Kidney (tissue), 14 donors: ENCODE measurements around the gene TSKS. TPM values are rescaled to one million over a fixed set of nuclear protein-coding genes. Genes with fewer than 3 reads are reported as not detected.

Source experiments
- DNase-seq, 5 donors: peaks; one replicate each; pipeline ENCODE4 v3.0.0-alpha.2; 2013 to 2020
- FAIRE-seq: peaks from 2 replicates; lab custom pipeline; 2012; peaks lifted over from hg19 to GRCh38; lab: Jason Lieb, UNC
- H3K27ac ChIP-seq, 2 donors: one replicate each; pipeline ENCODE4 v1.7.0; 2013; ENCODE audit warnings: low read depth in 2 of 2, low read length in 2 of 2, inconsistent platforms in 1 of 2
- H3K27me3 ChIP-seq: one replicate; pipeline ENCODE4 v1.7.1; 2013; ENCODE audit warnings: low read length, inconsistent platforms; ENCODE audit not compliant: control insufficient read depth, insufficient read depth
- H3K36me3 ChIP-seq, 3 donors: one replicate each; pipeline versions ENCODE4 v1.7.0 to v1.7.1; 2013; ENCODE audit warnings: low read length in 3 of 3, control low read depth in 1 of 3, inconsistent platforms in 1 of 3; ENCODE audit not compliant: insufficient read depth in 3 of 3, control insufficient read depth in 2 of 3
- H3K4me1 ChIP-seq, 3 donors: one replicate each; pipeline versions ENCODE4 v1.7.0 to v1.7.1; 2013; ENCODE audit warnings: low read length in 3 of 3, inconsistent platforms in 1 of 3, low read depth in 1 of 3; ENCODE audit not compliant: control insufficient read depth in 2 of 3, insufficient read depth in 2 of 3
- H3K4me3 ChIP-seq, 3 donors: one replicate each; pipeline versions ENCODE4 v1.7.0 to v1.8.1; 2013; ENCODE audit warnings: low read length in 3 of 3, control low read depth in 1 of 3, inconsistent platforms in 1 of 3
- H3K9ac ChIP-seq, 3 donors: one replicate each; pipeline versions ENCODE4 v1.7.0 to v1.7.1; 2013; ENCODE audit warnings: low read length in 3 of 3, control low read depth in 1 of 3, inconsistent platforms in 1 of 3
- H3K9me3 ChIP-seq, 3 donors: one replicate each; pipeline versions ENCODE4 v1.7.0 to v1.7.1; 2013; ENCODE audit warnings: low read length in 3 of 3, control low read depth in 1 of 3, inconsistent platforms in 1 of 3; ENCODE audit not compliant: control insufficient read depth in 2 of 3, insufficient read depth in 1 of 3
- intact Hi-C: fragments of 100-400 bp; cut with DNase I; formaldehyde crosslinking; loops from one replicate; pipeline ENCODE4 v1.11.1; 2022
- polyA plus RNA-seq: library from polyadenylated mRNA; stranded (reverse); fragments of 350-450 nt; fragmentation: Illumina TruSeq; extraction: RNeasy Lipid Tissue Mini Kit (QIAGEN cat#74804); gene quantifications from one replicate; pipeline ENCODE4 v1.2.3, GENCODE V29; 2014; ENCODE audit warnings: low read depth, low replicate concordance; ENCODE audit not compliant: insufficient read depth
- total RNA-seq: library from RNA; stranded (reverse); fragmentation: NEBNext Ultra II Directional; extraction: Animal tissue kit (Norgen Biotek cat#: 25700); gene quantifications from one replicate; pipeline ENCODE4 v1.2.1, GENCODE V29; 2021
- TF ChIP-seq, protein P1 (sequence below): IDR thresholded peaks from 3 replicates; pipeline ENCODE4 v1.5.1; 2012; ENCODE audit warnings: mild to moderate bottlenecking, moderate library complexity, borderline replicate concordance; ENCODE audit not compliant: insufficient read depth; ENCODE audit errors: extremely low read depth
- donor health status: control.
- donor health status: control.
- donor health status: control.
- donor health status: control.
- donor health status: control.
- donor health status: DM: yes; HTN: yes; CAD: no.
- donor health status: Normal renal cell carcinoma (clear cell type).

TSKS gene
- total and polyA plus RNA-seq, 2 donors from 2014 or later, result 0.47 to 0.50 TPM

DNA sequence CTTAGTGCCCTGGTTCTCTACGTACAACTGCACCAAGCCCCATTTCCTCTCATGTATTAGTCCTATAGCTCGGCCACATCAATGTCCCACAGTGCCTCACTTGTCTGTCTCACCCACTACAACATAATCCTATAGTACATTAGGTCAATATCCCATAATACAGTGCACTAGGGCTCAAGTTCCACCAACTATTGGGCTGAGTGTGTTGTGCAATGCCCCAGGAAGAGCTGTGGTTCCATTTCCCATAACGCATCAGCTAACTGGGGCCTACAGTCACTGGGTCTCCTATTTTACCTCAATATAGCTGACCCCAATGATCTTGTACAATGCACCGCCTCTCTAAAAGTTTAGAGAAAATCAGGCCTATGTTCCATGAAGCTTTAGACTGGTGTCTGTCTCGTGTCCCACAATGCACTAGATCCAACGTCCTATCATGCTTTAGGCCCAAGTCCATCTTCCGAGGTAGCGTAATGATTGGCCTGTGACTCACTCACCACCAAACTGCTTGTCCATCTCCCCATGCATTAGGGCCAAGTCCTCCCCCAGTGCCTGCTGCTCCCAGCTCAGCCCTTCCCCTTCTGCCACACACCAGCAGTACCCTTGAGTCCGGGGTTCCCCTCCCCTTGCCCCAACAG lies 21.8 kb downstream of the TSKS start:
- intact Hi-C loops, result no loop called here
- Histone ChIP-seq H3K4me1 (no peaks in the 10 kb centered on the region), H3K27me3 (no peaks in the 10 kb centered on the region), H3K9ac (no peak overlapping the region), H3K9me3 (no peaks in the 10 kb centered on the region), H3K4me3 (no peak overlapping the region), H3K36me3 (no peaks in the 10 kb centered on the region), H3K27ac (no peak overlapping the region)
- no peak for DNase-seq
- no peak for FAIRE-seq
- TF ChIP-seq, protein P1, sequence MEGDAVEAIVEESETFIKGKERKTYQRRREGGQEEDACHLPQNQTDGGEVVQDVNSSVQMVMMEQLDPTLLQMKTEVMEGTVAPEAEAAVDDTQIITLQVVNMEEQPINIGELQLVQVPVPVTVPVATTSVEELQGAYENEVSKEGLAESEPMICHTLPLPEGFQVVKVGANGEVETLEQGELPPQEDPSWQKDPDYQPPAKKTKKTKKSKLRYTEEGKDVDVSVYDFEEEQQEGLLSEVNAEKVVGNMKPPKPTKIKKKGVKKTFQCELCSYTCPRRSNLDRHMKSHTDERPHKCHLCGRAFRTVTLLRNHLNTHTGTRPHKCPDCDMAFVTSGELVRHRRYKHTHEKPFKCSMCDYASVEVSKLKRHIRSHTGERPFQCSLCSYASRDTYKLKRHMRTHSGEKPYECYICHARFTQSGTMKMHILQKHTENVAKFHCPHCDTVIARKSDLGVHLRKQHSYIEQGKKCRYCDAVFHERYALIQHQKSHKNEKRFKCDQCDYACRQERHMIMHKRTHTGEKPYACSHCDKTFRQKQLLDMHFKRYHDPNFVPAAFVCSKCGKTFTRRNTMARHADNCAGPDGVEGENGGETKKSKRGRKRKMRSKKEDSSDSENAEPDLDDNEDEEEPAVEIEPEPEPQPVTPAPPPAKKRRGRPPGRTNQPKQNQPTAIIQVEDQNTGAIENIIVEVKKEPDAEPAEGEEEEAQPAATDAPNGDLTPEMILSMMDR, result no peak

DNA sequence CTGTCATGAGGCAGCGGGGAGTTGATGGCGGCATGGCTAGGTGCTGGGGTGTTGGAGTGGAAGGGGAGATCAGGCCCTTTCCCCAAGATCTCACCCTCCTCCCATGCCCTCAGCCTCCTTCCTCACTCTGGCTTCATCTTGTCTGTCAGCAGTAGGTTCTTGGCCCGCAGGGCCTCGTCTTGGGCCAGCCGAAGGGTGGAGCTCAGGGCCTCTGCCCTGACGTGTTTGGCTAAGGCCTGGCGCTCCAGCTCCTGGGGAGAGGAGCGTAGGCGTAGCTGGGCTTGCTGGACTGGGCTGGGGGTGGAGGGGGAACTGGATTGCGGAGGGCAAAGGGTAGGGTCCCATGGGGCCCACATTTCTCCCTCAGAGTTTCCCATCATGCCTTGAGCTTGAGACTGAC lies 23.2 kb downstream of the TSKS start:
- no peak for FAIRE-seq
- H3K4me3 ChIP-seq, result no peak overlapping the region
- no peak overlapping the region for H3K27ac ChIP-seq
- H3K27me3 ChIP-seq, result no peaks in the 10 kb centered on the region
- TF ChIP-seq, protein P1, result no peak
- H3K9me3 ChIP-seq, result no peaks in the 10 kb centered on the region
- no peaks in the 10 kb centered on the region for H3K36me3 ChIP-seq
- H3K4me1 ChIP-seq, result no peaks in the 10 kb centered on the region
- intact Hi-C loops, result no loop called here
- no peak overlapping the region for H3K9ac ChIP-seq
- no peak for DNase-seq

DNA sequence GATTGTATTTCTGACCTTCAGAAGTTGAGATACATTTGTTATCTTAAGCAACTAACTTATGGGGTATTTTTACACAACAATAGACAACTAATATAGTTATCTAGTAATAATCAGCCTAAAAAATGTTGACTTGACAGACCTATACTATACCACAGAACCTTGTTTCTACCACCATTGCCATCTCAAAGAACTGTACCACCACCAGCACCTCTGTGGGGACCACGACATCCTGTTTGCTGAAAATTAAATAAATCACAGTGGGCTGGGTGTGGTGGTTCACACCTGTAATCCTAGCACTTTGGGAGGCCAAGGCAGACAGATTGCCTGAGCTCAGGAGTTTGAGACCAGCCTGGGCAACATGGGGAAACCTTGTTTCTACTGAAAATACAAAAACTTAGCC lies 24.0 kb downstream of the TSKS start:
- TF ChIP-seq, protein P1, result no peak
- no peak for FAIRE-seq

DNA sequence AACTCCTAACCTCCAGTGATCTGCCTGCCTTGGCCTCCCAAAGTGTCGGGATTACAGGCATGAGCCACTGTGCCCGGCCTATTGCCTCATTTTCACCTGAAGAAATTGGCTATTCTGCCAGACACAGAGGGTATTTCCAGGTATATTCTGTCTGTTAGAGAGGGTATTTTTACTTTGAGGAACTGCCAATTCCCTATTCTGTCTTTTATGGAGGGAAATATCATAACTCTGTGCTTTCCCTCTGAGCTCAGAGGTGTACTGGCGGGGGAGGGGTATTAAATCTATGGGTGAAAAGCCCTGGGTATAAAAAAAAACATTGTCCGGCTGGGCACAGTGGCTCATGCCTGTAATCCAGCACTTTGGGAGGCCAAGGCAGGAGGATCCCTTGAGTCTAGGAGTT lies 24.8 kb downstream of the TSKS start:
- TF ChIP-seq, protein P1, result no peak
- intact Hi-C loops, result no loop called here
- no peak overlapping the region for H3K9ac ChIP-seq
- no peaks in the 10 kb centered on the region for H3K9me3 ChIP-seq
- FAIRE-seq (no peak), DNase-seq (no peak)
- H3K4me1 ChIP-seq, result no peaks in the 10 kb centered on the region
- no peak overlapping the region for H3K27ac ChIP-seq
- no peaks in the 10 kb centered on the region for H3K36me3 ChIP-seq
- no peaks in the 10 kb centered on the region for H3K27me3 ChIP-seq
- H3K4me3 ChIP-seq, result no peak overlapping the region

More for the DNA sequence above, 24.0 kb downstream of the TSKS start:
- no peaks in the 10 kb centered on the region for H3K27me3 ChIP-seq
- H3K9me3 ChIP-seq, result no peaks in the 10 kb centered on the region
- intact Hi-C loops, result no loop called here
- H3K27ac ChIP-seq, result no peak overlapping the region
- DNase-seq, result no peak
- H3K4me3 ChIP-seq, result no peak overlapping the region
- H3K9ac ChIP-seq, result no peak overlapping the region
- no peaks in the 10 kb centered on the region for H3K36me3 ChIP-seq
- no peaks in the 10 kb centered on the region for H3K4me1 ChIP-seq
